Right lobe of liver (tissue), 6 donors: ENCODE results near the gene SNRNP27. TPM values are rescaled to one million over a fixed set of nuclear protein-coding genes. Genes with fewer than 3 reads are reported as not detected.
A peak's percentile ranks its signal among the peaks of the same experiment; 100 is the strongest.

Source experiments
- ATAC-seq, 4 donors: fragments of 200-7000 bp; cut with Tn5 transposase; one replicate each; pipeline ENCODE4 v1.9.1; 2020; ENCODE audit warnings: mild to moderate bottlenecking in 4 of 4, moderate library complexity in 4 of 4
- DNase-seq, 3 donors: peaks; one replicate each; pipeline ENCODE4 v3.0.0-alpha.2; 2020
- H3K27ac ChIP-seq, 3 donors: fragments of 200-600 bp; one replicate each; pipeline ENCODE4 v1.8.0; 2022
- H3K27me3 ChIP-seq, 2 donors: fragments of 200-600 bp; one replicate each; pipeline ENCODE4 v1.8.0; 2022
- H3K36me3 ChIP-seq, 4 donors: fragments of 200-600 bp; sonication (generic) in 1 of 4; one replicate each; pipeline versions ENCODE4 v1.5.1 to v1.8.0; 2017 to 2022; ENCODE audit warnings: control low read depth in 1 of 4
- H3K4me1 ChIP-seq, 4 donors: fragments of 200-600 bp; sonication (generic) in 1 of 4; one replicate each; pipeline versions ENCODE4 v1.5.1 to v1.8.0; 2017 to 2022; ENCODE audit warnings: control low read depth in 1 of 4
- H3K4me3 ChIP-seq, 3 donors: fragments of 200-600 bp; one replicate each; pipeline ENCODE4 v1.8.0; 2022
- H3K9me3 ChIP-seq, 4 donors: fragments of 200-600 bp; sonication (generic) in 1 of 4; one replicate each; pipeline versions ENCODE4 v1.5.1 to v1.8.0; 2017 to 2022; ENCODE audit warnings: control low read depth in 1 of 4
- CTCF ChIP-seq, 4 donors: fragments of 200-600 bp in 3 of 4; fragments of 450-650 bp in 1 of 4; IDR thresholded peaks; one replicate each; pipeline versions ENCODE4 v1.5.1 to v1.8.0; 2016 to 2022; ENCODE audit warnings: antibody characterized with exemption in 4 of 4, mild to moderate bottlenecking in 2 of 4
- POLR2A ChIP-seq: fragments of 450-650 bp; IDR thresholded peaks from one replicate; pipeline ENCODE4 v1.6.1; 2017; ENCODE audit warnings: antibody characterized with exemption, mild to moderate bottlenecking
- WGBS: methylation state at CpG from one replicate; pipeline ENCODE4 v1.1.6; 2018; ENCODE audit warnings: low coverage, low lambda C conversion rate; ENCODE audit not compliant: insufficient coverage; ENCODE audit errors: missing lambda C conversion rate; 5-methylcytosine and 5-hydroxymethylcytosine counted together
- intact Hi-C, 2 donors: fragments of 100-400 bp; cut with DNase I; formaldehyde crosslinking; loops; one replicate each; pipeline versions ENCODE4 v1.11.2 to v1.14.1; 2022
- total RNA-seq, 6 experiments: library from RNA; depleted of rRNA in 2 of 6; stranded (reverse); fragments of >200 nt in 2 of 6; fragmentation: NEBNext Ultra II Directional in 3 of 6; extraction: Animal tissue kit (Norgen Biotek cat#: 25700) in 3 of 6; gene quantifications; one replicate each; pipeline versions ENCODE4 v1.1.0 to v1.2.4, GENCODE V29; 2016 to 2023
- donor health status: DM: no; HTN: yes; CAD: no.
- donor health status: DM: no; HTN: no; CAD: no.
- donor health status: DM: no; HTN: no; CAD: no.
- donor health status: DM: no; HTN: yes; CAD: no.
- donor health status: DM: no; HTN: yes; CAD: no.

Gene SNRNP27
- total RNA-seq, 6 experiments from 2014 or later, result 12.1 to 37.7 (median 17.2) TPM

GRCh38 chr2:69914950-69915945 lies 21.5 kb downstream of the SNRNP27 start, which contains the start of gene MXD1:
Gene MXD1 (plus strand): TSS chr2:69915109. CDS start chr2:69915331, 222 bp downstream.
- under 1% methylated on average over 11 of the region's 81 CpGs for WGBS
- peak within 1 kb of the TSS; percentile 64 to 88 (median 78) for H3K4me3 ChIP-seq
- intact Hi-C loops, result loop anchor here (5.0 to 10.0 kb wide), 3 partner anchors 150 to 227 kb away; no protein-coding TSS in a partner anchor
- peaks cover 0 to 6% (median 3%) of the 10 kb centered on the region in 4 donors for H3K4me1 ChIP-seq
- DNase-seq (peak; percentile 62 to 100 (median 78)), ATAC-seq (peak in 2 of 4 donors; percentile 1 to 4)
- H3K27ac ChIP-seq, result peak within 1 kb of the TSS; percentile 98 to 100 (median 100)
- no peaks in the 10 kb centered on the region for H3K9me3 ChIP-seq
- TF ChIP-seq POLR2A (peak; percentile 95), CTCF (IDR thresholded peaks at IDR 0.05) (no peak)
- no peaks in the 10 kb centered on the region for H3K27me3 ChIP-seq
- peaks cover 0 to 28% (median 5%) of the 10 kb centered on the region in 4 donors for H3K36me3 ChIP-seq

GRCh38 chr2:69916106-69916505 lies 22.4 kb downstream of the SNRNP27 start:
- TF ChIP-seq CTCF (IDR thresholded peaks at IDR 0.05), result no peak
- TF ChIP-seq POLR2A, result no peak
- ATAC-seq (no peak), DNase-seq (no peak)
- no peaks in the 10 kb centered on the region for H3K9me3 ChIP-seq
- H3K4me1 ChIP-seq, result peaks cover 0 to 6% (median 3%) of the 10 kb centered on the region in 4 donors
- intact Hi-C loops, result loop anchor here (10.0 kb wide), 2 partner anchors 149 to 159 kb away; no protein-coding TSS in a partner anchor
- peaks cover 0 to 29% (median 6%) of the 10 kb centered on the region in 4 donors for H3K36me3 ChIP-seq
- 26% methylated on average over 2 of the region's 2 CpGs for WGBS
- no peaks in the 10 kb centered on the region for H3K27me3 ChIP-seq
- peak overlapping the region; percentile 93 to 97 (median 94) for H3K27ac ChIP-seq
- peak overlapping the region; percentile 64 to 88 (median 78) for H3K4me3 ChIP-seq

GRCh38 chr2:69917852-69918251 lies 24.1 kb downstream of the SNRNP27 start:
- peaks cover 0 to 6% (median 3%) of the 10 kb centered on the region in 4 donors for H3K4me1 ChIP-seq
- H3K36me3 ChIP-seq, result peaks cover 0 to 46% (median 7%) of the 10 kb centered on the region in 4 donors
- no peak overlapping the region for H3K4me3 ChIP-seq
- TF ChIP-seq CTCF (IDR thresholded peaks at IDR 0.05), result no peak
- peak; percentile 12 for TF ChIP-seq POLR2A
- 66% methylated on average over 3 of the region's 3 CpGs for WGBS
- intact Hi-C loops, result loop anchor here (10.0 kb wide), 2 partner anchors 147 to 157 kb away; no protein-coding TSS in a partner anchor
- ATAC-seq, result no peak
- DNase-seq, result no peak
- H3K9me3 ChIP-seq, result no peaks in the 10 kb centered on the region
- H3K27me3 ChIP-seq, result no peaks in the 10 kb centered on the region
- peak overlapping the region in 2 of 3 donors; percentile 44 to 66 for H3K27ac ChIP-seq

DNA sequence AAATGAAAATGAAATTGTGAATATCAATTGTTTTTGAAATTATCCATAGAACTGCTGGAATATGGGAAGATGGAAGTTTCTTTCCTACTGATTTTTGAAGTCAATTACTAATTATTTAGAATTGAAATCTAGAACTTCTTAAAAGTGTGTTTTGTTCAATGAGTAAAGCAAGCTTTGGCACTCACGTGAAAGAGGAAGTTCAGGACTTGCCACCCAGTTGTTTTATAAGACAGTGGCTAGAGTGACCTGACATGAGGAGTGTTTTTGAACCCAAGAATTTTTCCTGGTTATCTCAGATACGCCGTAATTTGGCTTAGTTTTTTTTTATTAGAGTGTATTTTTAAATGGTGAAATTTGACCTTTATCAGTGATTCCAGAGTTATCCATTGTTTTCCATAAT lies 24.6 kb downstream of the SNRNP27 start:
- H3K4me3 ChIP-seq, result no peak overlapping the region
- WGBS, result 33% methylated on average over 3 of the region's 3 CpGs

More for the DNA sequence above, 24.6 kb downstream of the SNRNP27 start:
- ATAC-seq, result no peak
- no peak for TF ChIP-seq POLR2A
- no peaks in the 10 kb centered on the region for H3K9me3 ChIP-seq
- no peak for DNase-seq
- no peaks in the 10 kb centered on the region for H3K27me3 ChIP-seq
- H3K4me1 ChIP-seq, result peaks cover 0 to 6% (median 3%) of the 10 kb centered on the region in 4 donors
- peak overlapping the region in 2 of 3 donors; percentile 44 to 66 for H3K27ac ChIP-seq
- H3K36me3 ChIP-seq, result peaks cover 0 to 52% (median 7%) of the 10 kb centered on the region in 4 donors
- intact Hi-C loops, result loop anchor here (10.0 kb wide), 2 partner anchors 146 to 156 kb away; no protein-coding TSS in a partner anchor
